HG03520 (cell line): ENCODE data around the gene EEFSEC.

Experiments used
- ATAC-seq: cut with Tn5 transposase; IDR thresholded peaks from one replicate; pipeline ENCODE4 v1.9.1; 2021; ENCODE audit warnings: mild to moderate bottlenecking, moderate library complexity; ENCODE audit not compliant: unreplicated experiment

Gene EEFSEC

DNA sequence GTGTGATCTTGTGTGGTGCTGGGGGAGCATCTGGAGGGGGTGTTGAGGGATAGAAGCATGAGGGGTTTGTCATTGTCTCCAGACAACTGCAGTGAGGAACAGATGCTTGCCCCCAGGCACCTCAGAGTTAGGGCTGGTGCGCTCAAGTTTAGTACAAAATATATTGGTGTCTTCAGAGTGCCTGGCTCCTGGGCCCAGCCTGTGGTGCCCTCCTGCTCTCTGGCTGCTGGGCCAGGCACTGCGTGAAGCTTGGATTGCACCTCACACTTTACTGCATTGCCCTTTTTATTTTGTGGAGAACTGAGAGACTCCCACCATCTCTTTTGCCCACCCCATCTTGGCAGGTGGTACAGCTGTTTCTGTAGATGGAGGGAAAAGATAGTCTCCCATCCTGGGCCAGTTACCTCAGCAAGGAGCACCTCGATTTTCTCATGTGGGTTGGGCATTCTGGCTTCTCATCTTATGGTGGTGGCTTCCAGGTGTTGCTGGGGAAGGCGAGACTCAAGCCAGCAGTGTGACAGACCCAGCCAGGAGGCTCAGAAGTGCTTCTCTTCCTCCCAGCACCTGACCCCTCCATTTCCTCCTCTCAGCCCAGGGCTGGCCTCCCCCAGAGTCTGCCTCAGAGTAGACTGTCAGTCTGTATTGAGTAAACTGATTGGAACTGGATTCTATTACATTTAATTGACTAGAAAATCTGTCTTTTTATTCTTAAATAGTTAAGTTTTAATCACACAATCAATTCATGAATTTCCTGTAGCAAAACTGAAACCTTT is 173.0 kb downstream of the EEFSEC start:
- ATAC-seq = no peak

DNA sequence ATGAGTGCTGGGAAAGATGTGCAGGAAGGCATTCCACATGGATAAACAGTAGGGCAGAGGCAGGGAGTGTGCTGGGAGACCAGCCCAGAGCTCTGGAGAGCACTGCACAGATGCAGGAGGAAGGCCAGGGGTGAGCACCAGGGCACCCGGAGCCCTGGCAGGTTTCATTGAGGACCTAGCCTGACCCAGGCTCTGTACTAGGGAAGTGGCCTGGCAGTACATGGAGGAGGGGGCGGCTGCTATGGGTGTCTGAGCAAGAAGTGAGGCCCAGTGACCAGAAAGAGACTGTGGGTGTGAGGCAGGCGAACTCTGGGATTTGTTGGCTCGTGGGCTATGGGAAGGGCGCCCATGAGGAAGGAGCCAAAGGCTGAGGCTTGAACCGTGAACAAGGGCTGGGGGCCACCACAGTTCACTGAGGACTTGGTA is 174.3 kb downstream of the EEFSEC start:
- no peak for ATAC-seq

DNA sequence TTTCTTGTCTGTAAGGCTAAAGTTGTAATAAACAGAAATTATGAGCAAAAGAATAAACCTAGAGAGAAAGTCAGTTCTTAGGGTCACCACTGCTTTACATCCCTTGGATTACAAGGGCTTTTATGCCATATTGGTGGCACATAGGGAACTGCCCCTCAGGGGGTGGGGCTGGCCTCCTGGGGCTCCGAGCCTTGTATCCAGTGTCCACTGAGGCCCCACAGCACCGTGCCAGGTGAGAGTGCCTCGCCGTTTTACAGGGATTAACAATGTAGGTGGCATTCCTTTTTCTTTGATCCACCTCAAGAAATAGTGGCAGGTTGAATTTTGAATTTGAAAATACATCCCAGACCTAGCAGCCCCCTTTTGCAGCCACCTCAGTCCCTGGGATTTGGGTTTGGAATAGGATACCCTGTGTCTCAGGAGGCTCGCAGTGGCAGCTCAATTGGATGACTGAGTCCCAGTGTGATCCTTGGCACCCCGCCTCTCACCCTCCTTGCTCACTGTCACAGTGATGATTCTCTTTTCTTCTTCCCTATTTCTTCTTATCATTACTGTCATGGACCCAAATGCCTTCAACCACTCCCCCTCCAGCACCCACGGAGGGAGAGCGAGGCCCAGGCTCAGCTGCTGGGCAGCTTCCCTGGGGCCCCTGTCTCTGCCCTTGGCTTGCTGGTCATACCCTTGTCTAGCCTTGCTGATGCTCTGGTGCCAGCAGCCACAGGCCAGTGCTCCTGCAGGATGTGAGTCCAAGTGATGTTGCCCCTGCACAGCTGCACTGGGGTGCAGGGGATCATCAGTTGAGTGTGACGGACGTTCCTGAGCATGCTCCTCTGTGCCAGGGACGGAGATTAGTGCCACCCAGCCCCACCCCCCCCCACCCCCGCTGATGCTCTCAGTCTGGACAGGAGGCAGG is 175.5 kb downstream of the EEFSEC start:
- ATAC-seq = no peak

DNA sequence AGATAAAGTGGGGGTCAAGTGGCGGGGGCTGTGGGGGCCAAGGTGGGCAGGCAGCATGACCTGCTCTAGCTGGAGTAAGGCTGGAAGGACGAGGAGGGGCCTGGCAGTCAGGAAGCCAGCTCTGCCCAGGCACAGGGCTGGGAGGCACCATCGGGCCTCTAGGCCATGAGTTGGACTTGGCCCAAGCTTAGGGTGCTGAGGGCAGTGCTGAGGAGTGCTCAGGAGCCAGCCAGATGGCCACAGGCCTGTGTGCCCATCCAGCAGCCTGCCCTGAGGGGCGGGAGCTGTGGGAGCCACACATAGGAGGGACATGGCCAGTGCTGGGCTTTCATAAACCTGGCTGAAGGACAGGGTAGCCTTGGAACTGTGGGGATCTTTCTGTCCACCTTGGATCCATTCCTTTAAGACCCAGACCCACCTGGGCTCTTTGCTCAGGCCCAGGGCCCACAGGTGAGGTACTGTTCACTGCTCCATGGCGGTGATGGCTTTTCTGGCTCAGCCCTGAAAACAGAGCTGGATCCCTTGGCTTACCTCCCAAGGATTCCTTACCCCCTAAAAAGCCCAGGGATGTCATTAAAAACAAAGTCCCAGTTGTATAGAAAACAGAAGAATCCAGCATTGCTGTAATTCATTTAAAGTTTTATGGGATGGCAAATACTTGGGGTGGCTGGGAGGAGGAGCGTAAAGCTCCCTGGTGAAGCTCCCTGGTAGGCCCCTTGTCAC is 176.4 kb downstream of the EEFSEC start:
- ATAC-seq = no peak

DNA sequence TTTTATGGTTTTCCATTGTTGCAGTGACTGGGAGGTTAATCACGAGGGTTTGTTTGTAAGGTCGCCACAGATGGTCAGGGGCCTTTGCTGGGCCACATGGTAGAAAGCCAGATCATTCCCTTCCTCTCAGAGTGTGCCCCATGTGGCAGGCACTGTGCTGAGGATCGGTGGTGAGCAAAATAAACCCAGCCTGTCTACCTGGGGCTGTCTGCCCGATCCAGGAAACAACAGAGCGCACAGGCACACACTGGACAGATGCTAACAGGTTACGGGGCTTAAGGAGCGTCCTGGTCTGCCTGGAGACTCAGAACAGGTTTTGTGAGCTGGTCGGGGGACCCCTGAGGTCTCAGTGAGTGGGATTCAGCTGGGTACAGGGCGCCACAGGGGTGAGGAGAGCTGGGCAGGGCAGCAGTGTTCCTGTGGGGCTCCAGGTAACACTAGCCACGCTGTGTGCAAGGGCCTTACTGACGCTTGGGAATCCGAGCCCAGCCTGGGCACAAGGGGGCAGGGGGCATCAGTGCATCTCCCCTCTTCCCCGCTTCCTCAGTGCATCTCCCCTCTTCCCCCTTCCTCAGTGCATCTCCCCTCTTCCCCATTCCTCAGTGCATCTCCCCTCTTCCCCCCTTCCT is 177.0 kb downstream of the EEFSEC start:
- ATAC-seq = no peak

DNA sequence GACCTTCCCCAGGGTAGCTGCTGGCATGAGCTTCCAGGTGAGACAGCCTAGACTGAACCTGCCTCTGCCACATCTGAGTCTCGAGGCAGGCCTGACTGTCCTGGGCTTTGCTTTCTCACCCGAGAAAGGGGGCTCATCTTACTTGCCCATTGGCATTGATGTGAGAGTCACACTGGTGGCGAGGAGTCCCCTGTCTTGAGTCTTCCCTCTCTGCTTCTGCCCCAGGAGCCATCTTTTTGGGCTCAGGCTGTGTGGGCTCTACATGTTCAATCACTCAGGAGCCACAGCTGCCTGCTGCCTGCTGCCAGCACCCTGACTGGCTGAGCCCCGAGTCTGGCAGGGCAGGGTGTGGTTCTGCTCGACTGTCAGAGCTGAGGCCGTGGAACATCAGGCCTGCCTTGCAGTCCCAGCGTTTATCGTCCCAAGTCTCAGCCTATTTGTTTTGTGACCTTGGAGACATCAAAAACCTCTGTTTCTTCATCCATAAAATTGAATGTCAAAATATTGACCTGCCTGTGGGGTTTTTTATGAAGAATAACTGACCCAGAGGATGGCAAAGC is 180.9 kb downstream of the EEFSEC start:
- ATAC-seq = no peak

DNA sequence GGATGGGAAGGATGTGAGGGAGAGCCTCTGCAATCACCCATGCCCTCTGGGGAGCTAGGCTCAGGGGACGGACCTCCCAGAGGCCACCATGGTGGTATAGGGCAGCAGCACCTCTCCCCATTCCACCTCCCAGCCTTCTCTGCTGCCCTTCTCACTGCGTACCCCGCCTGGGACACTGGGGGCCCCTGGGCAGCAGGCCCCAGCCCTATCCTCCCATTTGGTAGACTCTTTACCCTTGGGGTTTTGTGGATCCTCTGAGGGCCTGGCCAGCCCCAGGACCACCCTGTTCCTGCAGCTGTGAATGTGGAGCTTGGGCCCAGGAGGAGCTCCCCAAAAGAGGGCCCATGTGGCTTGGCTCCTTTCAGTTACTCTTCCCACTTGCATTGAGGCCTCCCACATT is 181.5 kb downstream of the EEFSEC start:
- ATAC-seq = no peak

DNA sequence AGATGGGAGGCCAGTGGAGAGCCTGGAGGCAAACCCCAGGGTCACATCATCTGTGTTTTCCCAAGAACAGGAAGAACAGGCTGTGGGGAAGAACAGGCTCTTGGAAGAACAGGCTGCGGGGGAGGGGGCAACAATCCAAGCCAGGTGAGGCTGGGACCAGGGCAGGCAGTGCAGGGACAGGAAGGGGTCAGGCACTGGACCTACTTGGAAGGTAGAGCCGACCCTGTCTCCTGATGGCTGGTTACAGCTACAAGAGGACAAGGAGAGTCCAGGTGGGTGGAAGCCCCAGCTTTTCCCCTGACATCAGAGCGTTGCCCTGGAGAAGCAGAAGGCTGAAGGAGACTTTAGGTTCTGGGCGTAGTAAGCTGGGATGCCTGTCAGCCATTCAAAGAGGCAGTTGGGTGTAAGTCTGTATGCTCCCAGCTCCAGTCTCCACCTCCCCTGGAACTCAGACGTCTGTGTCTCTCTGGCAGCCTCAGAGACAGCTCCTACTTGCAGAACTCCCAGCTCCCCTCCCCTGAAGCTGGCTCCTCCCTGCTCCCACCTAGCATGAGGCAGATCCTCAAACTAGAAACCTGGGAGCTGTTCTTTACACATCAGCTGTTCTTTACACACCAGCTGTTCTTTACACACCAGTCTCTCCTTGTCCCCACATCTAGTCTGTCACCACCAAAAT is 182.5 kb downstream of the EEFSEC start:
- ATAC-seq = no peak

DNA sequence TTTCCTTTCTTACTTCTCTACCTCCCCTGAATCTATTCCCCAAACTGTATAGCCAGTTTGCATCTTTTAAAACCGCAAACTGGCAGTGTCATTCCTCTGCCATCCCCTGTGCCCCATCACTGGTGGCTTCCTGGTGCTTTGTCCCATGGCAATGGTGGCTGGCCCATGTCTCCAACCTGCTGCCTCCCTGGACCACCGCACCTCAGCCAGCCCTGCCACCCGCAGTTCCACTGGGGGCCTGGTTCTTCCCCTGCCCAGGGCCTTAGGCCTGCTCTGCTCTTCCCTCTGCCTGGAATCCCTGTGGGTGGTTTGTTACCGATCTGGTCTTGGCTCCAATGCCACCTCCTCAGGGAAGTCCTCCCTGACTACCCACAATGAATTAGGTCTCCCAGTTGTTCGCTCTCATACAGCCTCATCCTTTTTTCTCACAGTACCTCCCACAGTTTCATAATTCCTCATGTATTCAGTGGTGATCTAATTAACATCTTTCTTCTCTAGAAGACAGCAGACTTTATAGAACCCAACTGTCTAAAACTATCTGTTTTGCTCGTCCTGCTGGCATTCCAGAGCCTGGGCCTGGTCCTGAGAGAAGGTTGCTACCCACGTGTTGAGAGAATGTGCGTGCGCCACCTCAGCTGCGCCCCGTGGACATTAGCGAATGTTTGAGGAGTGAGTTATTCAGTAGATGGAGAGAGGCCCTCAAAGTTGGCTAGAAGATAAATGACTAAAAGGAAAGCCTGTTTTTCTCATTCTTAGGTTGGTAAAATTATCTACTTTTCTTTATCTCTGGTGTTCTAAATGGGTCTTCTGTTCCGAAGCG is 183.3 kb downstream of the EEFSEC start:
- ATAC-seq = no peak

DNA sequence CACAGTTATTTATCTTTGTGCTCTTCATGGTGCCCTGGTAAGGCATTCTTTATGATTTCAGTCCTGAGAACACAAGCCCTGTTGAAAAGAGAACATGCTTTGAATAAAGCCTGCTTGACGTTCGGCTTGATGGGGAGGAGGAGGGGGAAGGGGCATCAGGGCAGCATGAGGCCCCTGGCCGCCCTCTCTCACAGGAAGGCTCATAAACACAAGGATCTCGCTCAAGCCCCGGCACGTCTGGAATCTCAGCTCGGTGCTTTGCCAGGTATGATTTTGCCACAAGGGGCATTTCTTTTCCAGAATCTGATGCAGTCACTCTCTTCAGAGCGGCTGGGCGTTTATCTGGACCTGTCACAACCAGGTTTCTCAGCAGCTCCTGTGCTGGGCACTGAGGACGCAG is 184.0 kb downstream of the EEFSEC start:
- ATAC-seq = no peak

DNA sequence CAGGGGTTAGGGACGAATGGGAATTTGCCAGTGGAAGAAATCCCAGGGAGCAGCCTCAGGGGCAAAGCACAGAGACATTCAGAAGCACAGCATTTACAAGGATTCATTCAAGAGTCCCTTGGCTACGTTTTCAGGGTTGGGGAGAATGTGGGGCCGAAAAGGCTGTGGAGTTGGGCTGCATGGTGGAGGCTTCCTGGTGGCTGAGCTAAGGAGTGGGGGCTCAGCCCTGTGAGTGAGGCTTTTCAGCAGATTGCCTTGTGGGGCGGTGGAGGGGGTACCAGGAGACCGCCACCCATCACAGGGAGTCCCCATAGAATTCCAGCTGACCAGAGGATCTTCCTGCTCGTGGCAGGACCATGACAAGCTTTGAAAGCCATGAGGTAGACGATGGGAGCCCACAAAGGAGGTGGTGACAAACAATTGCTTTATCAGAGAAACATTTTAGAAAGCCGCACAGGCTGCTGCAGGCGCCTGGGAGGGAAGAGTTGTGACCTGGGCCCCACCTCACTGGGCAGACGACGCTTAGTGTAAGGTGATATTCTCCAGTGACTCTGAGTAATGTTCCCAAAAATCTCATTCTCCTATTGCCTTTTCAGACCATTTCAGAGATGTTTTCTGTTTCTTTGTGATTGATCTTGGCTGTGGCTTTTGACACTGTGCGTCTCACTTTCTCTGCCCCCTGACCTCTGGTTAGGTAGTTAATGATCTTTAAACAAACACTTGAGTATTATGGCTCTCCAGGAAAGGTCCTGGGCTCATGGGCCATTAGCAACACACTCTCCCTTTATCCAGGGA is 185.5 kb downstream of the EEFSEC start:
- no peak for ATAC-seq

DNA sequence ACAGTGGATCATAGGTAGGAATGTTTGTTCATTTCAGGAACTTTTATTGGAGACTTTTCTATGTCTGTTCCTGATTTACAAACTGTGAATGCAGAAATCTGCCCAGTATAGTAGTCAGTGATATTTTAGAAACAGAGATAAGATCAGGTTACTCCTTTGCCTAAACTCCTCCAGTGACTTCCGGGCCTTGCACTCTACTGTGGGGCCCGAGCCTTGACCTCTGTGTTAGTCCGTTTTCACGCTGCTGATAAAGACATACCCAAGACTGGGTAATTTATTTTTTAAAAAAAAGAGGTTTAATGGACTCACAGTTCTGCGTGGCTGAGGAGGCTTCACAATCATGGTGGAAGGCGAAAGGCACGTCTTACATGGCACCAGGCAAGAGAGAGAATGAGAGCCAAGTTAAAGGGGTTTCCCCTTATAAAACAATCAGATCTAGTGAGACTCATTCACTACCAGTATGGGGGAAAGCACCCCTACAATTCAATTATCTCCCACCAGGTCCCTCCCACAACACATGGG is 186.3 kb downstream of the EEFSEC start:
- ATAC-seq = no peak

DNA sequence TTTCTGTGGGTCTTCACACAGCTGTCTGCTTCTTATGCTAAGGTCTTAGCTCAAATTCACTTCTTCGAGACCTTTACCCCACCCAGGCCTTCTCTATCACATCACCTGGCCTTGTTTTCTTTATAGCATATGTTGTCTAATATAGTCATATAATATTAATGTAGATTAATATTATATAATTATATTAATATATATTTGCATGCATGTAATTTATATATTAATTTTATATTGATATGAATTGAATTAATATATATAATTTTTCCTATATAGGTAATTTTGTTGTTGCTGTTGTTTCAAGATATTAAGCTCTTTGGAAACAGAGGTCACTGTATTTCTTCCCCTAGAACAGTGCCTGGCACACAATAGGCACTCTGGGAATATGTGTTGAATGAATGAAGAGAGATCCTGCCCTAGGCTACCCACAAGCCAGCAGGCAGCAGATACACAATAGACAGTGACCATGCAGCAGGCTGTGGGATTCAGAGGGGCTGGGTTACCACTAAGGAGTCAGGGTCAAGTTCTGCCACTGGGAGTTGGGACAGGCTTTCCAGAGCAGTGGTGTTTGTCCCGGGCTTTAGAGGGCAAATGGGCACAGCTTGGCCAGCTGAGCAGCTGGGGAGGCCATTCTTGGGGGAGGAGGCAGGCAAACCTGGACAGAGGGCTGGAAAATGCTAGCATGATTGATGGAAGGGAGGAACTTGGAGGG is 187.1 kb downstream of the EEFSEC start:
- ATAC-seq = no peak

DNA sequence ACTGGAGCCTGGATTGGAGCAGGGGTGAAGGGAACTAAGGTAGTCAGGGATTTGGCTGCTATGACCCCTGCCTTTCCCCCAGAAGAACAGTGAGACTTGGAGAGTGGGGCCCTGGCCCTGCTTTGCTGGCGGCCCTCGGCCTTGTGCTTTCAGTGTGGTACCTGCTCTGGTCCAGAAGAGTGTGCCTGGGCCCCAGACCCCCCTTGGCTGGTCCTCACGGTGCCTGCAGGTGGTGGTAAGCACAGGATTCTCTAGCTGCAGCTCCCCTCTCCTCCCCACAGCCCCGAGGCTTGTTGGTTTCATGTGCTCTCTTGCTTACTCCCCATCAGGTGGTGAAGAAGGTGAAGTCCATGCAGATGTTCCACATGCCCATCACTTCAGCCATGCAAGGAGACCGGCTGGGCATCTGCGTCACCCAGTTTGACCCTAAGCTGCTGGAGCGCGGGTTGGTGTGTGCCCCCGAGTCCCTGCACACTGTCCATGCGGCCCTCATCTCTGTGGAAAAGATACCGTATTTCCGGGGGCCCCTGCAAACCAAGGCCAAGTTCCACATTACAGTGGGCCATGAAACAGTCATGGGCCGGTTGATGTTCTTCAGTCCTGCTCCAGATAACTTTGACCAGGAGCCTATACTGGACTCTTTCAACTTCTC is 187.7 kb downstream of the EEFSEC start:
- no peak for ATAC-seq

DNA sequence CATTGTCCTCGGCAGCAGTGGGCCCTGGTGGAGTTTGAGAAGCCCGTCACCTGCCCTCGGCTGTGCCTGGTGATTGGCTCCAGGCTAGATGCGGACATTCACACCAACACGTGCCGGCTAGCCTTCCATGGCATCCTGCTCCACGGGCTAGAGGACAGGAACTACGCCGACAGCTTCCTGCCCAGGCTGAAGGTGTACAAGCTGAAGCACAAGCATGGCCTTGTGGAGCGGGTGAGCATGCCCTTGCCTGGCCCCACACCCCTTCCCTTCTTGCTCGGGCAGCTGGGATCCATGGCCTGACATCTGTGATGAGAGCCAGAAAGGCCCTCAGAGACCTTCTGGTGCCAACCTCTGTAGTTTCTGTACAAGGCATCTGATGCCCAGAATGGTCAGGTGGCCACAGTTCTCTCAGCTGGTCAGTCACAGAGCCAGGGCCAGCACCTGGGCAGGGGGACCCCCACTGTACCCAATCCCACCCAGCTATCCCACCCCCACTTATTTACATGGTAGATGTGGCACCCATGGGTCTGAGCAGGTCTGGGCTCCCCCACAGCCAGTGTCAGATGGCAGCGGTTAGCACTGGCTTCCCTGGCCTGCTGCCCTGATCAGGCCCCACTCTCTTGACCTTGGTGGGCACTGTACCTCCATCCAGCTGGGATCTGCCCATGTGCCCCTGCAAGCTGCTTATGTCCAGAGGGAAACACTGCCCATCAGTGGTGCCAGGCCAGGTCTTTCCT is 188.5 kb downstream of the EEFSEC start:
- ATAC-seq = no peak

DNA sequence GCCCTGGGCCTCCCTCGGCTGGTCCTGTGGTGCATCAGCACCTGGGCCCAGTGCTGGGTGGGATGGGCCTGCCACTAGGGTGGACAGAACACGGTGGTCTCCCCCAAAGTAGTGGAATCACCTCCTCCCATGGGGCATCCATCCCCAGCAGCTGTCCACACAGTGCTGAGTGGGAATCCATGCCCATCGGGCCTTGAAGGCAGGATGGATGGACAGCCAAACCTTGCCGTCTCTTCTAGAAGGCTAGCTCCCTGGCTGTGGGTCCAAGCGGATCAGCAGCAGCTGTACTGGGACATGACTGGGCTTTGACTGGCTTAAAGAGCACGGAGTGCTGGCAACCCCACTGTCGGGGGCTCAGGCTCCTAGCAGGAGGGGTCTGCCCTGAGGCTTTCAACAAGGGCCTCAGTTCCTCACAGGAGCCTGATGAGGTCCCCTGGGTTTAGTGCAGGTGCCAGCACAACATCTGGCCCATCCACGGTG is 189.5 kb downstream of the EEFSEC start:
- no peak for ATAC-seq
